Parathyroid adenoma (tissue), 2 donors: Measurements from ENCODE around the gene CD28.
"Not testable (repeated sequence)": the region's sequence is repeated elsewhere in the genome, so short reads cannot be mapped to it uniquely, and the experiment has no call there.

Experiments
- H2AFZ ChIP-seq: fragments of 300-600 bp; sonication (generic); one replicate; pipeline ENCODE4 v1.7.0; 2017; ENCODE audit warnings: antibody characterized with exemption, mild to moderate bottlenecking
- H3K27ac ChIP-seq: fragments of 300-600 bp; sonication (generic); one replicate; pipeline ENCODE4 v1.7.0; 2017
- H3K27me3 ChIP-seq: fragments of 300-600 bp; sonication (generic); one replicate; pipeline ENCODE4 v1.7.0; 2017; ENCODE audit warnings: low read length; ENCODE audit not compliant: control insufficient read depth, insufficient read depth
- H3K36me3 ChIP-seq: fragments of 300-600 bp; sonication (generic); one replicate; pipeline ENCODE4 v1.7.0; 2017; ENCODE audit warnings: low read length; ENCODE audit not compliant: control insufficient read depth, insufficient read depth
- H3K4me1 ChIP-seq: fragments of 300-600 bp; sonication (generic); one replicate; pipeline ENCODE4 v1.7.0; 2017; ENCODE audit warnings: control low read depth
- H3K4me2 ChIP-seq: fragments of 300-600 bp; sonication (generic); one replicate; pipeline ENCODE4 v1.7.0; 2017; ENCODE audit warnings: low read length
- H3K4me3 ChIP-seq: fragments of 300-600 bp; sonication (generic); one replicate; pipeline ENCODE4 v1.7.0; 2017; ENCODE audit warnings: low read depth, low read length
- H3K79me2 ChIP-seq: fragments of 300-600 bp; sonication (generic); one replicate; pipeline ENCODE4 v1.7.0; 2017; ENCODE audit warnings: control low read depth
- H3K9ac ChIP-seq: fragments of 300-600 bp; sonication (generic); one replicate; pipeline ENCODE4 v1.7.0; 2017; ENCODE audit warnings: mild to moderate bottlenecking
- H3K9me3 ChIP-seq: fragments of 300-600 bp; sonication (generic); one replicate; pipeline ENCODE4 v1.7.0; 2017; ENCODE audit warnings: low read length; ENCODE audit not compliant: control insufficient read depth
- TF ChIP-seq, protein P1 (sequence below): fragments of 300-600 bp; sonication (generic); IDR thresholded peaks from one replicate; pipeline ENCODE4 v1.7.0; 2017; ENCODE audit warnings: antibody characterized with exemption, mild to moderate bottlenecking
- donor health status: primary hyperparathyroidism.

The CD28 gene

DNA sequence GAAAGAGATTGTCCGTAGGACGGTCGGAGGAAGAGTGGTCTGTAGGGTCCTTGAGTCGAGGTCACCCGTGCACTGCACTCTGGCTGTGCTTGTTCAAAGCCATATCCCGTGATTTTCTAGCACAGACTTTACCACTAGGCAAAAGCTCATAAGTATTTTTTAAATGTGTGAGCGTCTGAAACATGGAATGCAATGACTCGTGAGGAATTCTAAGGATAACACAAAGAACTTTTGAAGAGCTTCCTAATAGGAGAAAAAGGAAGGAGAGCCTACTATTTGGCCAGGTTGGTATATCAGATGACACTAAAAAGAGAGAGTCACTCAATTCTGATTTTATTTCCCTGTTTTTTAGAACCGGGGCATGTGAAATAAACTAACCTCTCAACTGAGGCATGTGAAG lies 68.3 kb downstream of the CD28 start:
- Histone ChIP-seq H3K4me1 (no peaks in the 10 kb centered on the region), H3K4me3 (no peak overlapping the region), H3K79me2 (no peaks in the 10 kb centered on the region), H3K36me3 (no peaks in the 10 kb centered on the region), H2AFZ (no peak overlapping the region), H3K27me3 (no peaks in the 10 kb centered on the region), H3K9me3 (no peaks in the 10 kb centered on the region), H3K27ac (no peak overlapping the region), H3K4me2 (no peak overlapping the region), H3K9ac (no peak overlapping the region)
- TF ChIP-seq, protein P1, sequence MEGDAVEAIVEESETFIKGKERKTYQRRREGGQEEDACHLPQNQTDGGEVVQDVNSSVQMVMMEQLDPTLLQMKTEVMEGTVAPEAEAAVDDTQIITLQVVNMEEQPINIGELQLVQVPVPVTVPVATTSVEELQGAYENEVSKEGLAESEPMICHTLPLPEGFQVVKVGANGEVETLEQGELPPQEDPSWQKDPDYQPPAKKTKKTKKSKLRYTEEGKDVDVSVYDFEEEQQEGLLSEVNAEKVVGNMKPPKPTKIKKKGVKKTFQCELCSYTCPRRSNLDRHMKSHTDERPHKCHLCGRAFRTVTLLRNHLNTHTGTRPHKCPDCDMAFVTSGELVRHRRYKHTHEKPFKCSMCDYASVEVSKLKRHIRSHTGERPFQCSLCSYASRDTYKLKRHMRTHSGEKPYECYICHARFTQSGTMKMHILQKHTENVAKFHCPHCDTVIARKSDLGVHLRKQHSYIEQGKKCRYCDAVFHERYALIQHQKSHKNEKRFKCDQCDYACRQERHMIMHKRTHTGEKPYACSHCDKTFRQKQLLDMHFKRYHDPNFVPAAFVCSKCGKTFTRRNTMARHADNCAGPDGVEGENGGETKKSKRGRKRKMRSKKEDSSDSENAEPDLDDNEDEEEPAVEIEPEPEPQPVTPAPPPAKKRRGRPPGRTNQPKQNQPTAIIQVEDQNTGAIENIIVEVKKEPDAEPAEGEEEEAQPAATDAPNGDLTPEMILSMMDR, result no peak

- TF ChIP-seq, protein P1, result no peak
- H3K4me1 ChIP-seq, result no peaks in the 10 kb centered on the region
- H2AFZ ChIP-seq, result no peak overlapping the region
- no peaks in the 10 kb centered on the region for H3K9me3 ChIP-seq
- no peak overlapping the region for H3K9ac ChIP-seq
- no peak overlapping the region for H3K4me3 ChIP-seq
- H3K27me3 ChIP-seq, result no peaks in the 10 kb centered on the region
- no peaks in the 10 kb centered on the region for H3K79me2 ChIP-seq
- no peak overlapping the region for H3K27ac ChIP-seq
- no peaks in the 10 kb centered on the region for H3K36me3 ChIP-seq
- H3K4me2 ChIP-seq, result no peak overlapping the region
Measured at GRCh38 chr2:203775684-203776083, 69.2 kb downstream of the CD28 start.

DNA sequence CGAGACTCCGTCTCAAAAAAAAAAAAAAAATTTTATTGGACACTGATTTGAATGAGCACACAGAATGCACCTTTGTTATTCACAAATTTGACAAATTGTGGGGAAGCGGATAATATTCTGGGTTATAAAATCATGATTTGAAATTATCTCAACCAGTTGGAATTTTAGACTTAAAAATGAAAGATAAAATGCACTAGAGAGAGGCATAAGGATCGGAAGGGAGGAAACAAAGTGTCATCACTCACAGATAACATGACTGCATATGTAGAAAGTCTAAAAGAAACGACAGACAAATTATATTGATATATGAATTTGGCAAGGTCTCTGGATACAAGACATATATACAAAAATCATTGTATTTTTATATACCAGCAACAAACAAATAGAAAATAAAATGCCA lies 70.6 kb downstream of the CD28 start:
- TF ChIP-seq, protein P1, result no peak
- no peaks in the 10 kb centered on the region for H3K27me3 ChIP-seq
- H3K79me2 ChIP-seq, result no peaks in the 10 kb centered on the region
- H2AFZ ChIP-seq, result no peak overlapping the region
- no peak overlapping the region for H3K9ac ChIP-seq
- H3K27ac ChIP-seq, result no peak overlapping the region
- H3K36me3 ChIP-seq, result no peaks in the 10 kb centered on the region
- H3K4me3 ChIP-seq, result no peak overlapping the region
- no peaks in the 10 kb centered on the region for H3K9me3 ChIP-seq
- no peak overlapping the region for H3K4me2 ChIP-seq
- H3K4me1 ChIP-seq, result no peaks in the 10 kb centered on the region

DNA sequence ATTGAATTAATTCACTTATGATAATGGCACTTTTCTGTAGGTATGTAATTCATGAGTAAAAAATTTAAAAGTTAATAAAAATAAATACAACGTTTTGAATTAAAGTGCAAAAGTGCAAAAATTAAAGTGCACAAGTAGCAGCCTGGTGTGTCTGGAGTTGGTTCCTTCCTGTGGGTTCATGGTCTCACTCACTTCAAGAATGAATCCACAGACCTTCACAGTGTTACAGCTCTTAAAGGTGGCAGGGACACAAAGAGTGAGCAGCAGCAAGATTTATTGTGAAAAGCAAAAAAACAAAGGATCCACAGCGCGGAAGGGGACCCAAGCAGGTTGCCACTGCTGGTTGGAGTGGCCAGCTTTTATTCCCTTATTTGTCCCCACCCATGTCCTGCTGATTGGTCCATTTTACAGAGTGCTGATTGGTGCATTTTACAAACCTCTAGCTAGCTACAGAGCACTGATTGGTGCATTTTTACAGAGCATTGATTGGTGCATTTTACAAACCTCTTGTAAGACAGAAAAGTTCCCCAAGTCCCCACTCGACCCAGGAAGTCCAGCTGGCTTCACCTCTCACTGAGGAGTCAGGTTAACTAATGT lies 73.1 kb downstream of the CD28 start:
- H3K4me1 ChIP-seq, H3K9ac ChIP-seq, H3K27ac ChIP-seq, H3K4me2 ChIP-seq, H3K27me3 ChIP-seq, H3K9me3 ChIP-seq, H3K36me3 ChIP-seq, H3K79me2 ChIP-seq, H2AFZ ChIP-seq, H3K4me3 ChIP-seq: not testable (repeated sequence)

- no peaks in the 10 kb centered on the region for H3K4me1 ChIP-seq
- TF ChIP-seq, protein P1, result no peak
- no peaks in the 10 kb centered on the region for H3K27me3 ChIP-seq
- no peaks in the 10 kb centered on the region for H3K9me3 ChIP-seq
- H3K4me2 ChIP-seq, result no peak overlapping the region
- no peak overlapping the region for H2AFZ ChIP-seq
- H3K9ac ChIP-seq, result no peak overlapping the region
- no peak overlapping the region for H3K4me3 ChIP-seq
- H3K36me3 ChIP-seq, result no peaks in the 10 kb centered on the region
- no peak overlapping the region for H3K27ac ChIP-seq
- H3K79me2 ChIP-seq, result no peaks in the 10 kb centered on the region
Measured at GRCh38 chr2:203780231-203780630, 73.8 kb downstream of the CD28 start.
